NCI-H128 (cell line): ENCODE data around the gene TMED6.

Source experiments
- DNase-seq: peaks from one replicate; lab custom pipeline; 2025; ENCODE audit not compliant: unreplicated experiment; lab: John Stamatoyannopoulos, UW

TMED6 gene

GRCh38 chr16:69351309-69352027, at the start of gene TMED6:
TSS of gene TMED6 (minus strand) at chr16:69351786. CDS start at chr16:69351753, 33 bp downstream.
- DNase-seq: no peak

GRCh38 chr16:69399361-69399760, 47.8 kb upstream of the TMED6 start:
- no peak for DNase-seq

- DNase-seq: no peak
Observed at GRCh38 chr16:69397821-69398521, 46.4 kb upstream of the TMED6 start.

GRCh38 chr16:69396187-69397061, 44.8 kb upstream of the TMED6 start:
- DNase-seq: peak; percentile 50

GRCh38 chr16:69395859-69396186, 44.2 kb upstream of the TMED6 start:
- DNase-seq: no peak

- no peak for DNase-seq
Observed at GRCh38 chr16:69393898-69394849, 42.6 kb upstream of the TMED6 start.

GRCh38 chr16:69386596-69386995, 35.0 kb upstream of the TMED6 start:
- DNase-seq: no peak

- no peak for DNase-seq
Observed at GRCh38 chr16:69384974-69385373, 33.4 kb upstream of the TMED6 start.

- DNase-seq: no peak
Observed at GRCh38 chr16:69382421-69382820, 30.8 kb upstream of the TMED6 start.

- no peak for DNase-seq
Observed at GRCh38 chr16:69381231-69381630, 29.6 kb upstream of the TMED6 start.

GRCh38 chr16:69378760-69379159, 27.2 kb upstream of the TMED6 start:
- DNase-seq: no peak

- no peak for DNase-seq
Observed at GRCh38 chr16:69378036-69378435, 26.4 kb upstream of the TMED6 start.

GRCh38 chr16:69376393-69377059, 24.9 kb upstream of the TMED6 start:
- DNase-seq: no peak

GRCh38 chr16:69373019-69373418, 21.4 kb upstream of the TMED6 start:
- DNase-seq: no peak

- no peak for DNase-seq
Observed at GRCh38 chr16:69371564-69371963, 20.0 kb upstream of the TMED6 start.

- no peak for DNase-seq
Observed at GRCh38 chr16:69368866-69369265, 17.3 kb upstream of the TMED6 start.

GRCh38 chr16:69367980-69368379, 16.4 kb upstream of the TMED6 start:
- DNase-seq: no peak

GRCh38 chr16:69366431-69366830, 14.8 kb upstream of the TMED6 start:
- no peak for DNase-seq

GRCh38 chr16:69365901-69366300, 14.3 kb upstream of the TMED6 start:
- no peak for DNase-seq

GRCh38 chr16:69364088-69364487, 12.5 kb upstream of the TMED6 start:
- DNase-seq: no peak
